ENCODE results near the gene TLX1. TPM values are rescaled to one million over a fixed set of nuclear protein-coding genes. Genes with fewer than 3 reads are reported as not detected.

Gene TLX1
- total RNA-seq, 4 donors from 2014 or later, result not detected

GRCh38 chr10:101094121-101094879, 36.8 kb upstream of the TLX1 start:
- Histone ChIP-seq H3K36me3 (no peaks in the 10 kb centered on the region), H3K4me3 (no peak overlapping the region), H3K4me1 (no peaks in the 10 kb centered on the region), H3K9me3 (no peaks in the 10 kb centered on the region), H3K27ac (no peak overlapping the region), H3K27me3 (peaks cover 0 to 15% of the 10 kb centered on the region in 2 donors)
- DNase-seq, result no peak
- no peak for TF ChIP-seq POLR2A (IDR thresholded peaks at IDR 0.05)
- no peak for TF ChIP-seq CTCF (IDR thresholded peaks at IDR 0.05)
- intact Hi-C loops (cut with DNase I; ENCODE audit: low total_unique reads), result no loop called here

- no peaks in the 10 kb centered on the region for H3K4me1 ChIP-seq
- DNase-seq, result no peak
- intact Hi-C loops (cut with DNase I; ENCODE audit: low total_unique reads), result no loop called here
- no peaks in the 10 kb centered on the region for H3K9me3 ChIP-seq
- peaks cover 0 to 16% of the 10 kb centered on the region in 2 donors for H3K27me3 ChIP-seq
- TF ChIP-seq CTCF (IDR thresholded peaks at IDR 0.05), result no peak
- no peak for TF ChIP-seq POLR2A (IDR thresholded peaks at IDR 0.05)
- H3K27ac ChIP-seq, result no peak overlapping the region
- no peaks in the 10 kb centered on the region for H3K36me3 ChIP-seq
- no peak overlapping the region for H3K4me3 ChIP-seq
These were observed 36.1 kb upstream of the TLX1 start for GRCh38 chr10:101095004-101095403.

GRCh38 chr10:101095550-101096213, 35.4 kb upstream of the TLX1 start:
- Histone ChIP-seq H3K4me3 (no peak overlapping the region), H3K27me3 (peaks cover 0 to 16% of the 10 kb centered on the region in 2 donors), H3K4me1 (no peaks in the 10 kb centered on the region), H3K9me3 (no peaks in the 10 kb centered on the region), H3K36me3 (no peaks in the 10 kb centered on the region), H3K27ac (no peak overlapping the region)
- TF ChIP-seq POLR2A (IDR thresholded peaks at IDR 0.05) (no peak), CTCF (IDR thresholded peaks at IDR 0.05) (peak; percentile 29 to 64 (median 44))
- intact Hi-C loops (cut with DNase I; ENCODE audit: low total_unique reads), result no loop called here
- peak in 1 of 2 donors; percentile 32 for DNase-seq

- Histone ChIP-seq H3K4me1 (no peaks in the 10 kb centered on the region), H3K36me3 (no peaks in the 10 kb centered on the region), H3K9me3 (no peaks in the 10 kb centered on the region), H3K4me3 (no peak overlapping the region), H3K27me3 (peaks cover 0 to 16% of the 10 kb centered on the region in 2 donors), H3K27ac (no peak overlapping the region)
- TF ChIP-seq POLR2A (IDR thresholded peaks at IDR 0.05) (no peak), CTCF (IDR thresholded peaks at IDR 0.05) (no peak)
- intact Hi-C loops (cut with DNase I; ENCODE audit: low total_unique reads), result no loop called here
- DNase-seq, result no peak
These were observed 34.7 kb upstream of the TLX1 start for GRCh38 chr10:101096378-101096777.

GRCh38 chr10:101097881-101098280, 33.2 kb upstream of the TLX1 start:
- Histone ChIP-seq H3K4me1 (no peaks in the 10 kb centered on the region), H3K27me3 (peaks cover 0 to 8% of the 10 kb centered on the region in 2 donors), H3K27ac (no peak overlapping the region), H3K36me3 (no peaks in the 10 kb centered on the region), H3K4me3 (no peak overlapping the region), H3K9me3 (no peaks in the 10 kb centered on the region)
- DNase-seq, result no peak
- intact Hi-C loops (cut with DNase I; ENCODE audit: low total_unique reads), result no loop called here
- no peak for TF ChIP-seq CTCF (IDR thresholded peaks at IDR 0.05)
- TF ChIP-seq POLR2A (IDR thresholded peaks at IDR 0.05), result no peak
